K562 (cell line): Measurements from ENCODE around the gene CCDC78. TPM values are rescaled to one million over a fixed set of nuclear protein-coding genes. Genes with fewer than 3 reads are reported as not detected.
A peak's percentile ranks its signal among the peaks of the same experiment; 100 is the strongest.

Experiments
- ETS2 ChIP-seq: IDR thresholded peaks from 2 replicates; pipeline ENCODE4 v1.6.1; 2016; ENCODE audit warnings: borderline replicate concordance, missing genetic modification characterization, mild to moderate bottlenecking, moderate library complexity, missing compliant biosample characterization; ENCODE audit not compliant: poor library complexity, severe bottlenecking
- FOSL1 ChIP-seq: fragments of 200-800 bp; sonication (Bioruptor generic); conservative IDR thresholded peaks from 2 replicates; pipeline ENCODE4 v1.6.1; 2016; ENCODE audit warnings: missing genetic modification characterization, missing compliant biosample characterization
- FOXJ2 ChIP-seq: fragments of 200-800 bp; sonication (Bioruptor generic); IDR thresholded peaks from 2 replicates; pipeline ENCODE4 v1.6.1; 2016; ENCODE audit warnings: missing genetic modification characterization, missing compliant biosample characterization
- HDAC3 ChIP-seq: fragments of 450-650 bp; IDR thresholded peaks from 2 replicates; pipeline ENCODE4 v1.6.1; 2018; ENCODE audit warnings: borderline replicate concordance, mild to moderate bottlenecking, moderate library complexity; ENCODE audit not compliant: partially characterized antibody
- KAT7 ChIP-seq: sonication (generic); formaldehyde crosslinking; IDR thresholded peaks from 2 replicates; pipeline ENCODE4 v1.8.0; 2022; ENCODE audit warnings: missing genetic modification reagents, mild to moderate bottlenecking, borderline replicate concordance
- MBD2 ChIP-seq: sonication (generic); IDR thresholded peaks from 2 replicates; pipeline ENCODE4 v1.6.1; 2016; ENCODE audit warnings: low read depth, borderline replicate concordance
- MEF2D ChIP-seq: conservative IDR thresholded peaks from 2 replicates; pipeline ENCODE4 v1.6.1; 2016; ENCODE audit warnings: low read depth, missing genetic modification characterization, missing compliant biosample characterization
- NFE2 ChIP-seq: IDR thresholded peaks from 2 replicates; pipeline ENCODE4 v1.6.1; 2014; ENCODE audit warnings: antibody characterized with exemption, low read depth
- RFX7 ChIP-seq: fragments of 250-450 bp; sonication (Bioruptor Pico); IDR thresholded peaks from 2 replicates; pipeline ENCODE4 v1.5.1; 2021; ENCODE audit warnings: mild to moderate bottlenecking
- RNF2 ChIP-seq: sonication (generic); IDR thresholded peaks from 2 replicates; pipeline ENCODE4 v1.6.1; 2016
- SMC3 ChIP-seq: conservative IDR thresholded peaks from 2 replicates; pipeline ENCODE4 v1.6.1; 2011; ENCODE audit warnings: low read depth, low read length, improper control_type of control experiment; ENCODE audit not compliant: insufficient read depth
- SP1 ChIP-seq: sonication (generic); formaldehyde crosslinking; IDR thresholded peaks from 2 replicates; pipeline ENCODE4 v1.8.1; 2022; ENCODE audit warnings: mild to moderate bottlenecking, missing genetic modification reagents
- THRAP3 ChIP-seq: fragments of 450-650 bp; IDR thresholded peaks from 2 replicates; pipeline ENCODE4 v1.6.1; 2016; ENCODE audit warnings: mild to moderate bottlenecking, inconsistent platforms, borderline replicate concordance
- ZBTB1 ChIP-seq: sonication (generic); formaldehyde crosslinking; IDR thresholded peaks from 2 replicates; pipeline ENCODE4 v1.8.1; 2023; ENCODE audit warnings: missing genetic modification reagents, low read depth, mild to moderate bottlenecking, borderline replicate concordance
- ZNF12 ChIP-seq: sonication (generic); formaldehyde crosslinking; IDR thresholded peaks from 2 replicates; pipeline ENCODE4 v1.4.0; 2020; ENCODE audit warnings: mild to moderate bottlenecking, missing genetic modification reagents
- ZNF134 ChIP-seq: fragments of 250-450 bp; sonication (Bioruptor Pico); conservative IDR thresholded peaks from 2 replicates; pipeline ENCODE4 v1.4.0; 2020
- ZNF140 ChIP-seq: fragments of 250-450 bp; sonication (Bioruptor Pico); IDR thresholded peaks from 2 replicates; pipeline ENCODE4 v1.8.0; 2021; ENCODE audit warnings: moderate library complexity, mild to moderate bottlenecking, inconsistent platforms
- ZNF165 ChIP-seq: fragments of 250-450 bp; sonication (Bioruptor Pico); IDR thresholded peaks from 2 replicates; pipeline ENCODE4 v1.4.0; 2020; ENCODE audit warnings: borderline replicate concordance
- ZNF324 ChIP-seq: fragments of 250-450 bp; sonication (Bioruptor Pico); IDR thresholded peaks from 2 replicates; pipeline ENCODE4 v1.4.0; 2020; ENCODE audit warnings: mild to moderate bottlenecking
- ZNF444 ChIP-seq: fragments of 250-450 bp; sonication (Bioruptor Pico); IDR thresholded peaks from 2 replicates; pipeline ENCODE4 v1.4.0; 2020; ENCODE audit warnings: mild to moderate bottlenecking, moderate library complexity
- ZNF507 ChIP-seq: conservative IDR thresholded peaks from 2 replicates; pipeline ENCODE4 v1.6.1; 2017; ENCODE audit warnings: missing genetic modification characterization, missing compliant biosample characterization
- polyA plus RNA-seq, 8 experiments: library from polyadenylated mRNA; depleted of rRNA in 4 of 8; stranded (reverse) in 5 of 8; unstranded in 3 of 8; fragments of >200 nt; fragmentation: Nextera tagmentation in 2 of 8; fragmentation: Illumina TruSeq in 1 of 8; extraction: Ambion mirVana in 2 of 8; extraction: Trizol in 1 of 8; gene quantifications; 2 replicates each; pipeline versions ENCODE4 v1.2.1 to v1.2.3, GENCODE V29; 2011 to 2014; ENCODE audit warnings: inconsistent platforms in 1 of 8, missing spikeins in 1 of 8
- total RNA-seq, 7 experiments: library from RNA; depleted of rRNA in 6 of 7; stranded (reverse); fragments of >200 nt in 6 of 7; fragmentation: Illumina TruSeq in 2 of 7; extraction: Trizol in 2 of 7; gene quantifications; 2 replicates each; pipeline versions ENCODE4 v1.2.1 to v1.2.3, GENCODE V29; 2011 to 2021; ENCODE audit warnings: low replicate concordance in 1 of 7
- TF ChIP-seq, protein P1 (sequence below): sonication (generic); formaldehyde crosslinking; IDR thresholded peaks from 2 replicates; pipeline ENCODE4 v1.8.1; 2023; ENCODE audit warnings: mild to moderate bottlenecking, missing genetic modification reagents
- TF ChIP-seq, protein P2 (sequence below): sonication (generic); formaldehyde crosslinking; IDR thresholded peaks from 2 replicates; pipeline ENCODE4 v1.8.0; 2023; ENCODE audit warnings: mild to moderate bottlenecking, missing genetic modification reagents
- TF ChIP-seq, protein P3 (sequence below): fragments of 450-650 bp; conservative IDR thresholded peaks from 2 replicates; pipeline ENCODE4 v1.6.1; 2016; ENCODE audit warnings: missing genetic modification characterization, low read depth, mild to moderate bottlenecking, missing compliant biosample characterization, moderate library complexity

The CCDC78 gene
- total and polyA plus RNA-seq, 9 of the 15 experiments (the other 6 are each of a cell fraction or from before 2014, with no cell fraction given): 0.24 to 17.7 (median 2.9) TPM

DNA sequence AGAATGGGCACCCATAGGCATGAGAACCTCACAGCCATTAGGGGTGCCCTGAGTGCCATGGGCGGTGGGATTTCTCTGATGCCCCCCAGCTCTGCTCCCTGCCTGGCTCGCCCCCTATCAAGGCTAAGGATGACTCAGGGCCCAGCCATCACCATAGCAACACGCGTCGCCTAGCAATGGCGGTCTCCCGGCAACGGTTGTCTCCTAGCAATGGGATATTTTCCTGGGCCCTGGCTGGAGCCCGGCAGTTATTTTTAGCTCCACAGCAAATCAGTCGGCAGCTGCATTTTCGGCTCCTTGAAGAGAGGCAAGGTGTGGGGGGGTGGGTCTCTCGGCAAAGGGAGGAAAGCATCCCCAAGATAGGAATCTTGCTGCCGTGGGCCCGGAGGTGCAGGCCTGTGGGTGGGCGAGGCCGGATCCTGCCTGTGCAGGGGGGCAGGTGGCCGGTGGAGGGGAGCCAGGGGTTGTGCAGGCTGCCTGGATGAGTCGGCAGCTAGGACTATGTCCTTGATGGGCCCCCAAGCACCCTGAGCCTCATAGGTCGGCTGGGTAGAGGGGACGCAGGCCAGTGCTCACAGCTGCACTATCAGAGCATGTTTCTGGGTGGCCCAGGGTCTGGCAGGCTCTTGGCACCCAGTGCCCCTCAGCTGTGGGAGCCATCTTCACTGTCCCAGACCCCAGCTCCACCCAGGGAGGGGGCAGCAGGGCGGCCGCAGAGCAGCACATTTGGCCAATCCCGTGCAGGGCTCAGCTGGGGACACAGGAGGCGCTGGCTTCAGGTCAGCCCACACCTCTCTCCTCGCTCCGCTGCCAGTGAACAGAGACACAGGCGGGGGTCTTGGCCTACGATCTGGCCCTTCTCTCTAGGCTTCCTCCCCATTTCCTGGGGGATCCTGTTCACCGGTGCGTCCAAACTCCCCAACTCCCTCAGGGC is 16.4 kb downstream of the CCDC78 start (continued):
- TF ChIP-seq KAT7 (CRISPR knock-in tag) (no peak), THRAP3 (no peak), SP1 (CRISPR knock-in tag) (no peak), ETS2 (no peak), HDAC3 (no peak), ZNF507 (tag) (no peak), MBD2 (peak; percentile 93), ZNF134 (CRISPR knock-in tag) (no peak), MEF2D (tag) (peak; percentile 84), ZBTB1 (CRISPR knock-in tag) (no peak), FOXJ2 (tag) (peak; percentile 53; the same call in 1 of the 2 replicates), SMC3 (no peak), RNF2 (peak; percentile 97), ZNF165 (CRISPR knock-in tag) (no peak), FOSL1 (tag) (peak; percentile 42; the same call in 1 of the 2 replicates), ZNF444 (CRISPR knock-in tag) (no peak), ZNF12 (CRISPR knock-in tag) (no peak), ZNF140 (no peak), RFX7 (no peak), ZNF324 (CRISPR knock-in tag) (no peak), NFE2 (peak; percentile 87)
- TF ChIP-seq, protein P1, sequence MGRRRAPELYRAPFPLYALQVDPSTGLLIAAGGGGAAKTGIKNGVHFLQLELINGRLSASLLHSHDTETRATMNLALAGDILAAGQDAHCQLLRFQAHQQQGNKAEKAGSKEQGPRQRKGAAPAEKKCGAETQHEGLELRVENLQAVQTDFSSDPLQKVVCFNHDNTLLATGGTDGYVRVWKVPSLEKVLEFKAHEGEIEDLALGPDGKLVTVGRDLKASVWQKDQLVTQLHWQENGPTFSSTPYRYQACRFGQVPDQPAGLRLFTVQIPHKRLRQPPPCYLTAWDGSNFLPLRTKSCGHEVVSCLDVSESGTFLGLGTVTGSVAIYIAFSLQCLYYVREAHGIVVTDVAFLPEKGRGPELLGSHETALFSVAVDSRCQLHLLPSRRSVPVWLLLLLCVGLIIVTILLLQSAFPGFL (CRISPR knock-in tag): no peak
- TF ChIP-seq, protein P2, sequence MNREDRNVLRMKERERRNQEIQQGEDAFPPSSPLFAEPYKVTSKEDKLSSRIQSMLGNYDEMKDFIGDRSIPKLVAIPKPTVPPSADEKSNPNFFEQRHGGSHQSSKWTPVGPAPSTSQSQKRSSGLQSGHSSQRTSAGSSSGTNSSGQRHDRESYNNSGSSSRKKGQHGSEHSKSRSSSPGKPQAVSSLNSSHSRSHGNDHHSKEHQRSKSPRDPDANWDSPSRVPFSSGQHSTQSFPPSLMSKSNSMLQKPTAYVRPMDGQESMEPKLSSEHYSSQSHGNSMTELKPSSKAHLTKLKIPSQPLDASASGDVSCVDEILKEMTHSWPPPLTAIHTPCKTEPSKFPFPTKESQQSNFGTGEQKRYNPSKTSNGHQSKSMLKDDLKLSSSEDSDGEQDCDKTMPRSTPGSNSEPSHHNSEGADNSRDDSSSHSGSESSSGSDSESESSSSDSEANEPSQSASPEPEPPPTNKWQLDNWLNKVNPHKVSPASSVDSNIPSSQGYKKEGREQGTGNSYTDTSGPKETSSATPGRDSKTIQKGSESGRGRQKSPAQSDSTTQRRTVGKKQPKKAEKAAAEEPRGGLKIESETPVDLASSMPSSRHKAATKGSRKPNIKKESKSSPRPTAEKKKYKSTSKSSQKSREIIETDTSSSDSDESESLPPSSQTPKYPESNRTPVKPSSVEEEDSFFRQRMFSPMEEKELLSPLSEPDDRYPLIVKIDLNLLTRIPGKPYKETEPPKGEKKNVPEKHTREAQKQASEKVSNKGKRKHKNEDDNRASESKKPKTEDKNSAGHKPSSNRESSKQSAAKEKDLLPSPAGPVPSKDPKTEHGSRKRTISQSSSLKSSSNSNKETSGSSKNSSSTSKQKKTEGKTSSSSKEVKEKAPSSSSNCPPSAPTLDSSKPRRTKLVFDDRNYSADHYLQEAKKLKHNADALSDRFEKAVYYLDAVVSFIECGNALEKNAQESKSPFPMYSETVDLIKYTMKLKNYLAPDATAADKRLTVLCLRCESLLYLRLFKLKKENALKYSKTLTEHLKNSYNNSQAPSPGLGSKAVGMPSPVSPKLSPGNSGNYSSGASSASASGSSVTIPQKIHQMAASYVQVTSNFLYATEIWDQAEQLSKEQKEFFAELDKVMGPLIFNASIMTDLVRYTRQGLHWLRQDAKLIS (CRISPR knock-in tag): no peak
- TF ChIP-seq, protein P3, sequence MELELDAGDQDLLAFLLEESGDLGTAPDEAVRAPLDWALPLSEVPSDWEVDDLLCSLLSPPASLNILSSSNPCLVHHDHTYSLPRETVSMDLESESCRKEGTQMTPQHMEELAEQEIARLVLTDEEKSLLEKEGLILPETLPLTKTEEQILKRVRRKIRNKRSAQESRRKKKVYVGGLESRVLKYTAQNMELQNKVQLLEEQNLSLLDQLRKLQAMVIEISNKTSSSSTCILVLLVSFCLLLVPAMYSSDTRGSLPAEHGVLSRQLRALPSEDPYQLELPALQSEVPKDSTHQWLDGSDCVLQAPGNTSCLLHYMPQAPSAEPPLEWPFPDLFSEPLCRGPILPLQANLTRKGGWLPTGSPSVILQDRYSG (tag): no peak
